Measurements from ENCODE around the gene SNRPB. TPM values are rescaled to one million over a fixed set of nuclear protein-coding genes. Genes with fewer than 3 reads are reported as not detected.

SNRPB gene
- total RNA-seq, 6 donors from 2014 or later, result 54.5 to 216 (median 123) TPM

DNA sequence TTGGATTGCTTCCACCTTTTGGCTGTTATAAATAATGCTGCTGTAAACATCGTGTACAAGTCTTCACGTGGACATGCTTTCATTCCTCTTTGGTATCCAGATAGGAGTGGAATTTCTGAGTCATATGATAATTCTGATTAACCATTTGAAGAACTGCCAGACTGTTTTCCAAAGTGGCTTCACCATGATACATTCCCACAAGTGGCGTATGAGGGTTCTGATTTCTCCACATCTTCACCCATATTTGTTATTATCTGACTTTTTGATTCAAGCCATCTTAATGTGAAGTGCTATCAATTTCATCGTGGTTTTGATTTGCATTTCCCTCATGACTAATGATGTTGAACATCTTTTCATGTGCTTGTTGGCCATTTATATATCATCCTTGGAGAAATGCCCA lies 2.9 kb upstream of the SNRPB start:
- Histone ChIP-seq H3K27ac (no peak overlapping the region), H3K36me3 (no peaks in the 10 kb centered on the region), H3K4me3 (no peak overlapping the region), H3K4me1 (peaks cover 9 to 20% (median 16%) of the 10 kb centered on the region in 4 donors), H3K27me3 (no peaks in the 10 kb centered on the region), H3K9me3 (no peaks in the 10 kb centered on the region)
- no peak for TF ChIP-seq POLR2AphosphoS5 (IDR thresholded peaks at IDR 0.05)
- TF ChIP-seq EP300 (IDR thresholded peaks at IDR 0.05), result peak in 1 of 4 donors; percentile 26
- DNase-seq (no peak), ATAC-seq (ENCODE audit: low FRiP score in 2 of 2) (no peak)
- 59 to 63% methylated on average over 4 of the region's 4 CpGs for WGBS, 2 donors

DNA sequence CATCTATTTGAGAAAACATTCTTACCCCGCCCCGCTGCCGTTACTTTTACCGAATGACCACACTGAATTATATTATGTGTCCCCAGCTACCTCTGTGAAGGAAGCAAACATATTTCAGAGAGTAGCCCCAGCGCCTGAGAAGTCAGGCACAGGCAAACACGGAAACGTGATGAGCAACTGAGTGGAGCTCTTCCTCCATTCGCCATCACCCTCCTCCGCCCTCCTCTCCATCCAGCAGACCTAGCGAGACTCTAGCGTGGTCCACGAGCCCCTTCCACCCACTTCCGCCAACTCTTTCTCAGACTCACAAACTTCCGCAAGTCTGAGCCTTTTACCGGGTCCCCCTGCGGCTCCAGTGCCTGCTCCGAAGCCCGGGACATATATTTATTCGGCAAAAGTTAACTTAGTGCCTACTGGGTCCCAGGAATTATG lies 582 bp downstream of the SNRPB start:
- 0 to 1% methylated on average over 14 to 19 of the region's 19 CpGs for WGBS, 2 donors
- H3K4me3 ChIP-seq, result peak overlapping the region; percentile 56 to 93 (median 76)
- H3K27me3 ChIP-seq, result no peaks in the 10 kb centered on the region
- peaks cover 14 to 31% (median 26%) of the 10 kb centered on the region in 4 donors for H3K36me3 ChIP-seq
- H3K9me3 ChIP-seq, result no peaks in the 10 kb centered on the region
- peak; percentile 70 to 83 for ATAC-seq (ENCODE audit: low FRiP score in 2 of 2)
- H3K4me1 ChIP-seq, result peaks cover 13 to 34% (median 19%) of the 10 kb centered on the region in 4 donors
- peak in 1 of 2 donors; percentile 44 for DNase-seq
- peak overlapping the region; percentile 87 to 98 (median 92) for H3K27ac ChIP-seq
- no peak for TF ChIP-seq EP300 (IDR thresholded peaks at IDR 0.05)
- no peak for TF ChIP-seq CTCF (IDR thresholded peaks at IDR 0.05)
- TF ChIP-seq POLR2AphosphoS5 (IDR thresholded peaks at IDR 0.05), result no peak
- TF ChIP-seq POLR2A (IDR thresholded peaks at IDR 0.05), result no peak

GRCh38 chr20:2468581-2469407 lies 1.8 kb downstream of the SNRPB start:
- H3K9me3 ChIP-seq, result no peaks in the 10 kb centered on the region
- TF ChIP-seq POLR2A (IDR thresholded peaks at IDR 0.05) (no peak), EP300 (IDR thresholded peaks at IDR 0.05) (no peak), POLR2AphosphoS5 (IDR thresholded peaks at IDR 0.05) (no peak), CTCF (IDR thresholded peaks at IDR 0.05) (no peak)
- H3K4me3 ChIP-seq, result peak overlapping the region in 2 of 4 donors; percentile 69 to 93
- 73 to 84% methylated on average over 11 of the region's 11 CpGs for WGBS, 2 donors
- H3K27ac ChIP-seq, result peak overlapping the region in 1 of 4 donors; percentile 89
- no peaks in the 10 kb centered on the region for H3K27me3 ChIP-seq
- H3K36me3 ChIP-seq, result peaks cover 26 to 43% (median 38%) of the 10 kb centered on the region in 4 donors
- peaks cover 13 to 34% (median 19%) of the 10 kb centered on the region in 4 donors for H3K4me1 ChIP-seq
- ATAC-seq (ENCODE audit: low FRiP score in 2 of 2) (no peak), DNase-seq (no peak)

GRCh38 chr20:2467412-2467811 lies 3.2 kb downstream of the SNRPB start:
- 92 to 96% methylated on average over 4 to 5 of the region's 5 CpGs for WGBS, 2 donors
- no peaks in the 10 kb centered on the region for H3K27me3 ChIP-seq
- H3K4me1 ChIP-seq, result peaks cover 13 to 34% (median 19%) of the 10 kb centered on the region in 4 donors

More at GRCh38 chr20:2467412-2467811, 3.2 kb downstream of the SNRPB start:
- Histone ChIP-seq H3K27ac (no peak overlapping the region), H3K36me3 (peaks cover 40 to 57% (median 52%) of the 10 kb centered on the region in 4 donors), H3K9me3 (no peaks in the 10 kb centered on the region), H3K4me3 (no peak overlapping the region)
- TF ChIP-seq CTCF (IDR thresholded peaks at IDR 0.05), result no peak
- TF ChIP-seq EP300 (IDR thresholded peaks at IDR 0.05), result no peak
- TF ChIP-seq POLR2A (IDR thresholded peaks at IDR 0.05), result no peak
- no peak for TF ChIP-seq POLR2AphosphoS5 (IDR thresholded peaks at IDR 0.05)
- DNase-seq (no peak), ATAC-seq (ENCODE audit: low FRiP score in 2 of 2) (no peak)
